ENCODE results near the gene KIAA1549. TPM values are rescaled to one million over a fixed set of nuclear protein-coding genes. Genes with fewer than 3 reads are reported as not detected.

The KIAA1549 gene
- total RNA-seq, 2 donors from 2014 or later: 3.7 to 8.8 TPM

DNA sequence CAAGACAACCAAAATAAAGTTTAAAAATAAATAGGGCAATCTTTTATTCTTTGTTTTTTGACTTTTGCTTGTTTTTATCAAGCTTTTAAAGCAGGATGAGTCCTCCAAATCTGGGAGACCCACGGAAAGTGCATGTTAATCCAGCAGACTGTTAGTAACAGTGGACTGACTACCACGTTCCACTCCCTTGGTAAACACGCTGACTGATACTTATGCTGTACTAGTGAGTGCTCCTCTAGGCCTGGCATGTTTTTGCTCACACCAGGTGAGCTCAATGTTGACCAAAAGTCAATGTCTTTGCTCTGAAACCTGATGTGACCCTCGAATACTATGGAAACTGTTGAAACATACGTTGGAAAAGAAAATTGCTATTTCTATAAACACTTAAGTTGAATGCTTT, 88.4 kb downstream of the KIAA1549 start:
- no peaks in the 10 kb centered on the region for H3K9me3 ChIP-seq
- no peak for DNase-seq (ENCODE audit: low spot score)
- H3K4me1 ChIP-seq (replicated peaks): no peaks in the 10 kb centered on the region
- no peaks in the 10 kb centered on the region for H3K36me3 ChIP-seq
- intact Hi-C loops (cut with DNase I): no loop called here
- no peak overlapping the region for H3K4me3 ChIP-seq
- 84% methylated on average over 5 of the region's 5 CpGs for WGBS
- H3K27ac ChIP-seq: no peak overlapping the region
- TF ChIP-seq POLR2AphosphoS5 (IDR thresholded peaks at IDR 0.05): no peak
- TF ChIP-seq POLR2A (IDR thresholded peaks at IDR 0.05): no peak
- TF ChIP-seq, protein P1, sequence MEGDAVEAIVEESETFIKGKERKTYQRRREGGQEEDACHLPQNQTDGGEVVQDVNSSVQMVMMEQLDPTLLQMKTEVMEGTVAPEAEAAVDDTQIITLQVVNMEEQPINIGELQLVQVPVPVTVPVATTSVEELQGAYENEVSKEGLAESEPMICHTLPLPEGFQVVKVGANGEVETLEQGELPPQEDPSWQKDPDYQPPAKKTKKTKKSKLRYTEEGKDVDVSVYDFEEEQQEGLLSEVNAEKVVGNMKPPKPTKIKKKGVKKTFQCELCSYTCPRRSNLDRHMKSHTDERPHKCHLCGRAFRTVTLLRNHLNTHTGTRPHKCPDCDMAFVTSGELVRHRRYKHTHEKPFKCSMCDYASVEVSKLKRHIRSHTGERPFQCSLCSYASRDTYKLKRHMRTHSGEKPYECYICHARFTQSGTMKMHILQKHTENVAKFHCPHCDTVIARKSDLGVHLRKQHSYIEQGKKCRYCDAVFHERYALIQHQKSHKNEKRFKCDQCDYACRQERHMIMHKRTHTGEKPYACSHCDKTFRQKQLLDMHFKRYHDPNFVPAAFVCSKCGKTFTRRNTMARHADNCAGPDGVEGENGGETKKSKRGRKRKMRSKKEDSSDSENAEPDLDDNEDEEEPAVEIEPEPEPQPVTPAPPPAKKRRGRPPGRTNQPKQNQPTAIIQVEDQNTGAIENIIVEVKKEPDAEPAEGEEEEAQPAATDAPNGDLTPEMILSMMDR (IDR thresholded peaks at IDR 0.05): no peak
- no peaks in the 10 kb centered on the region for H3K27me3 ChIP-seq (replicated peaks; ENCODE audit: insufficient read depth)

DNA sequence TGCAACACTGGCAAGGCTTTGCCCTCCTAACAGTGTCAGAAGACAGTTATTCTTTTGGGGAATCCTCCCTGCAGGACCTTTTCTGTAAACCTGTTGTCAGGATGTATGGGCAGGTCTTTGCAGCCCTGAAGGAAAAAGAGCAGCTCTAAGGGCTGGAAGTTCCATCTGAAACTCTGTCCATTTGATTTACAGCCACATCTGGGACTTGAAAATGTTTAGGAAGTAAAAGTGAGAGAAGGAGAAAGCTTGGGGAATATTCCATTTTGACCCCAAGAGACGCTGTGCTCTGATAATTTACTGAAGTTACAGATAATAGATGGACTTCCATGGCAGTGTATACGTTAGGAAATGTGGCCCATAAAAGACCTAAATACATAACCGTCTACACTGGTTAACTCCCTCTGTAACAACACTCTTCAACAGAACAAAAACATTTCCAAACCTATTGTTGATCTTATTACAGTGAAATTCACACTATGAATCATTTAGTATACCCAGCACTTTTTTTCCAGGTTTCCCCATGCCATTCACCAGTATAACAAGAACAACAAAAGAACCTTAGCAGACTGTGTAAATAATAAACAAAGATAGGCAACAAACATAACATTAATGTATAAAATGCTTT, 89.1 kb downstream of the KIAA1549 start:
- TF ChIP-seq, protein P1 (IDR thresholded peaks at IDR 0.05): no peak
- TF ChIP-seq POLR2A (IDR thresholded peaks at IDR 0.05): no peak
- TF ChIP-seq POLR2AphosphoS5 (IDR thresholded peaks at IDR 0.05): no peak
- Histone ChIP-seq H3K4me1 (replicated peaks) (no peaks in the 10 kb centered on the region), H3K27ac (no peak overlapping the region), H3K27me3 (replicated peaks; ENCODE audit: insufficient read depth) (no peaks in the 10 kb centered on the region), H3K9me3 (no peaks in the 10 kb centered on the region), H3K36me3 (no peaks in the 10 kb centered on the region), H3K4me3 (no peak overlapping the region)
- intact Hi-C loops (cut with DNase I): no loop called here
- DNase-seq (ENCODE audit: low spot score): no peak
- WGBS: 69% methylated on average over 3 of the region's 3 CpGs

DNA sequence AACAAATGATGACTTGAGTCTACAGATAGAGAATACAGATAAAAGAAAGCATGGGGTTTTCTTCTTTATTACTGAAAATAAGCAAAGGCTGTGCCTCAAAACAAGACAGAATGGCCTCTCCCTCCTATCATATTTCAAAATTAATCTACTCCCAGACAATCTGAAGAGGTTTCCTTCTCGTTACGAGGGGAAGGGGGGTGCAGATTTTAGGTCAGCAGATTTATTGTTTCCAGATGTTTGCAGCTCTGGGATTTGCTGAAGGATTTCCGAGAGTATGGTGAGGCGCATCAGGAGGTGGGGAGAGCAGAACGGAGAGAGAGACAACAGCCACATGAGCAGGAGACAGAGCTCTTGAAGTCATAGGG, 89.8 kb downstream of the KIAA1549 start:
- Histone ChIP-seq H3K36me3 (no peaks in the 10 kb centered on the region), H3K27ac (no peak overlapping the region), H3K9me3 (no peaks in the 10 kb centered on the region), H3K4me3 (no peak overlapping the region), H3K27me3 (replicated peaks; ENCODE audit: insufficient read depth) (no peaks in the 10 kb centered on the region), H3K4me1 (replicated peaks) (no peaks in the 10 kb centered on the region)
- intact Hi-C loops (cut with DNase I): no loop called here
- DNase-seq (ENCODE audit: low spot score): no peak
- WGBS: 65% methylated on average over 5 of the region's 5 CpGs
- TF ChIP-seq, protein P1 (IDR thresholded peaks at IDR 0.05): no peak
- TF ChIP-seq POLR2A (IDR thresholded peaks at IDR 0.05) (no peak), POLR2AphosphoS5 (IDR thresholded peaks at IDR 0.05) (no peak)

DNA sequence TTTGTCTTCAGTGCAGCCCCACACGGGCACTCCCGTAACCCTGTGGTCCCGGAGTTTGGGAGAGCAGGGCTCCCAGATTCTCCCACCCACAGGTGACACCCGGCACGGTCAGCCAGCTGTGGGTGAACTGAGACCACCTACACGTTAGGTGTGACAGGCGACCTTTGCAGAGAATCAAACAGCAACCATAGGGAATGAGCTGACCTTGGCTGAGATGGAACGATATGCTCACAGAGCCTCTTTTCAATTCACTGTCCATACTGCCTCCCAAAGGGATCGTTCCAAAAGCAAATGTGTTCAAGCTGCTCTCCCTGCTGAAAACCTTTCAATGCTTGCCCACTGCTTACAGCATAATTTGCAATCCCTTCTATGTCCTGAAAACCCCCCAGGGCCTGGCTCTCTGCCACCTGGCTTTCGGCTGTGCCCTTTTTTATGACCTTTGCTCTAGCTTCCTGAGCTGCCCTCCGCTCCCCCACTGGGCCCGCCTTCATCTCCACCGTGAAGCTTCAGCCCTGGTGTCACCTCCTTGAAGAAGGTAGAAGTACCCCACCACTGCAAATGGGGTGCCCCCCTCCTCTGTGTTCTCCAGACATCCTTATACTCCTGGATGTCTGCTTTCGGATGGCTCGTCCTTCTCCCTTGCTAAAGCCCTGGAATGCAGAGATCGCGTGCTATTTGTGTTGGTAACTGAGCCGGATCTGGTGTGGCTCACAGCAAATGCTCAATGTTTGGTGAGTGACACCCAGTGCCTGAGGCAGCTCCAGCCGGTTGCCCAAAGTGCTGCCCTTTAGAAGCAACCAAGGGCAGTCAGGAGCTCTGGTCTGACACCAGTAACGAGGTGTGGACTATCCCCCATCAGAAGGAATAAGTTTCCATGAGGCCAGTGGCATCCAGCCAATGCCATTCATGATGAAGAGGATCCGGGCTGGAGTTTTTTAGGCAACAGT, 90.4 kb downstream of the KIAA1549 start:
- H3K27ac ChIP-seq: no peak overlapping the region
- H3K4me1 ChIP-seq (replicated peaks): no peaks in the 10 kb centered on the region
- no peaks in the 10 kb centered on the region for H3K9me3 ChIP-seq
- no peak for DNase-seq (ENCODE audit: low spot score)
- H3K4me3 ChIP-seq: no peak overlapping the region
- TF ChIP-seq, protein P1 (IDR thresholded peaks at IDR 0.05): no peak
- TF ChIP-seq POLR2AphosphoS5 (IDR thresholded peaks at IDR 0.05) (no peak), POLR2A (IDR thresholded peaks at IDR 0.05) (no peak)
- WGBS: 65% methylated on average over 21 of the region's 21 CpGs
- intact Hi-C loops (cut with DNase I): no loop called here
- H3K27me3 ChIP-seq (replicated peaks; ENCODE audit: insufficient read depth): no peaks in the 10 kb centered on the region
- no peaks in the 10 kb centered on the region for H3K36me3 ChIP-seq
